HepG2 (cell line): ENCODE data around the gene H2AZ2. TPM values are rescaled to one million over a fixed set of nuclear protein-coding genes. Genes with fewer than 3 reads are reported as not detected.
A peak's percentile ranks its signal among the peaks of the same experiment; 100 is the strongest.

Experiments
- CEBPG ChIP-seq: IDR thresholded peaks from 2 replicates; pipeline ENCODE4 v1.6.1; 2016
- FIP1L1 ChIP-seq: fragments of 200-400 bp; formaldehyde crosslinking; IDR thresholded peaks from 2 replicates; pipeline ENCODE4 v1.6.1; 2018; ENCODE audit warnings: low read depth, mild to moderate bottlenecking, low read length, moderate library complexity, borderline replicate concordance; ENCODE audit not compliant: insufficient read depth
- FOSL2 ChIP-seq: sonication (generic); formaldehyde crosslinking; IDR thresholded peaks from 2 replicates; pipeline ENCODE4 v1.4.0; 2020; ENCODE audit warnings: missing genetic modification reagents
- FOXP1 ChIP-seq, 2 experiments: fragments of 450-650 bp in 1 of 2; IDR thresholded peaks; 2 replicates each; pipeline ENCODE4 v1.6.1; 2017 to 2018; ENCODE audit warnings: antibody characterized with exemption in 1 of 2
- IRF2 ChIP-seq: IDR thresholded peaks from 2 replicates; pipeline ENCODE4 v1.6.1; 2018; ENCODE audit warnings: missing genetic modification reagents, missing compliant biosample characterization
- KDM2A ChIP-seq: sonication (generic); formaldehyde crosslinking; IDR thresholded peaks from 2 replicates; pipeline ENCODE4 v1.4.0; 2020; ENCODE audit warnings: low read depth, missing genetic modification reagents, borderline replicate concordance
- MEIS2 ChIP-seq: sonication (generic); formaldehyde crosslinking; IDR thresholded peaks from 2 replicates; pipeline ENCODE4 v1.9.0; 2021; ENCODE audit warnings: mild to moderate bottlenecking, missing genetic modification reagents
- NFKBIZ ChIP-seq: IDR thresholded peaks from 2 replicates; pipeline ENCODE4 v1.6.1; 2018; ENCODE audit warnings: missing genetic modification reagents, missing compliant biosample characterization
- NR2F6 ChIP-seq, 2 experiments: IDR thresholded peaks; 2 replicates each; pipeline ENCODE4 v1.6.1; 2016; ENCODE audit warnings: antibody characterized with exemption in 1 of 2, mild to moderate bottlenecking in 1 of 2
- RARA ChIP-seq: IDR thresholded peaks from 2 replicates; pipeline ENCODE4 v1.6.1; 2016; ENCODE audit warnings: missing genetic modification reagents, missing compliant biosample characterization
- RXRB ChIP-seq: IDR thresholded peaks from 2 replicates; pipeline ENCODE4 v1.6.1; 2016; ENCODE audit warnings: borderline replicate concordance, missing genetic modification reagents, missing compliant biosample characterization
- ZFX ChIP-seq: sonication (generic); formaldehyde crosslinking; IDR thresholded peaks from 2 replicates; pipeline ENCODE4 v1.4.0; 2020; ENCODE audit warnings: mild to moderate bottlenecking, low read depth, missing genetic modification reagents, moderate library complexity
- ZFY ChIP-seq: sonication (generic); formaldehyde crosslinking; IDR thresholded peaks from 2 replicates; pipeline ENCODE4 v1.4.0; 2020; ENCODE audit warnings: missing genetic modification reagents
- ZNF383 ChIP-seq: sonication (generic); formaldehyde crosslinking; IDR thresholded peaks from 2 replicates; pipeline ENCODE4 v1.4.0; 2020; ENCODE audit warnings: missing genetic modification reagents, mild to moderate bottlenecking, borderline replicate concordance
- ZNF761 ChIP-seq: sonication (generic); formaldehyde crosslinking; conservative IDR thresholded peaks from 2 replicates; pipeline ENCODE4 v1.4.0; 2020; ENCODE audit warnings: mild to moderate bottlenecking, missing genetic modification reagents
- polyA plus RNA-seq, 8 experiments: library from polyadenylated mRNA; depleted of rRNA in 3 of 8; stranded (reverse) in 7 of 8; unstranded in 1 of 8; fragments of >200 nt; fragmentation: Illumina TruSeq in 4 of 8; extraction: Trizol in 4 of 8; gene quantifications; 2 replicates each; pipeline versions ENCODE4 v1.2.1 to v1.2.3, GENCODE V29; 2011 to 2016; ENCODE audit warnings: low read depth in 4 of 8, missing spikeins in 1 of 8, mixed read lengths in 1 of 8; ENCODE audit not compliant: insufficient read depth in 1 of 8
- total RNA-seq, 5 experiments: library from RNA; depleted of rRNA; stranded (reverse); fragments of >200 nt; fragmentation: Illumina TruSeq; extraction: Trizol; gene quantifications; 2 replicates each; pipeline ENCODE4 v1.2.3, GENCODE V29; 2016; ENCODE audit warnings: low read depth in 1 of 5
- TF ChIP-seq, protein P1 (sequence below): sonication (generic); formaldehyde crosslinking; IDR thresholded peaks from 2 replicates; pipeline ENCODE4 v1.5.1; 2020; ENCODE audit warnings: missing genetic modification reagents, mild to moderate bottlenecking, borderline replicate concordance
- TF ChIP-seq, protein P2 (sequence below): sonication (generic); formaldehyde crosslinking; IDR thresholded peaks from 2 replicates; pipeline ENCODE4 v1.8.0; 2022; ENCODE audit warnings: missing genetic modification reagents, mild to moderate bottlenecking, borderline replicate concordance
- TF ChIP-seq, protein P3 (sequence below): sonication (generic); formaldehyde crosslinking; IDR thresholded peaks from 2 replicates; pipeline ENCODE4 v1.4.0; 2020; ENCODE audit warnings: missing genetic modification reagents
- TF ChIP-seq, protein P4 (sequence below): sonication (generic); formaldehyde crosslinking; conservative IDR thresholded peaks from 2 replicates; pipeline ENCODE4 v1.4.0; 2020; ENCODE audit warnings: mild to moderate bottlenecking, missing genetic modification reagents, moderate library complexity
- TF ChIP-seq, protein P5 (sequence below): sonication (generic); formaldehyde crosslinking; IDR thresholded peaks from 2 replicates; pipeline ENCODE4 v1.4.0; 2020; ENCODE audit warnings: missing genetic modification reagents, mild to moderate bottlenecking, borderline replicate concordance

H2AZ2 gene
- total and polyA plus RNA-seq, 2 of the 13 experiments (the other 11 are each of a cell fraction or from before 2014, with no cell fraction given) = 121 to 223 TPM

DNA sequence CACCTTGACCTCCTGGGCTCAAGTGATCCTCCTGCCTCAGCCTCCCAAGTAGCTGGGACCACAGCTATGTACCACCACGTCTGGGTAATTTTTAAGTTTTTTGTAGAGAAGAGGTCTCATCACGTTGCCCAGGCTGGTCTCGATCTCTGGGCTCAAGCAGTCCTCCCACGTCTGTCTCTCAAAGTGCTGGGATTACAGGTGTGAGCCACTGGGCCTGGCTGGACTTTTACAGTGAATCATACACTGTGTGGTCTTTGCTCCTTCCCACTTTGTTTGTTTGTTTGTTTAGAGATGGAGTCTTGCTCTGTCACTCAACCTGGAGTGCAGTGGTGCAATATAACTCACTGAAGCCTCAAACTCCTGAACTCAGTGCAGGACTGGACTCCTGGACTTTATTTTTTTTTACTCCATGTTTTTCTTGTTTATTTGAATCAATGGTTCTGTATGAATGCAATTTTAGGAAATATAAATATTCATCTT, 38.9 kb downstream of the H2AZ2 start (continued):
- TF ChIP-seq, protein P1, sequence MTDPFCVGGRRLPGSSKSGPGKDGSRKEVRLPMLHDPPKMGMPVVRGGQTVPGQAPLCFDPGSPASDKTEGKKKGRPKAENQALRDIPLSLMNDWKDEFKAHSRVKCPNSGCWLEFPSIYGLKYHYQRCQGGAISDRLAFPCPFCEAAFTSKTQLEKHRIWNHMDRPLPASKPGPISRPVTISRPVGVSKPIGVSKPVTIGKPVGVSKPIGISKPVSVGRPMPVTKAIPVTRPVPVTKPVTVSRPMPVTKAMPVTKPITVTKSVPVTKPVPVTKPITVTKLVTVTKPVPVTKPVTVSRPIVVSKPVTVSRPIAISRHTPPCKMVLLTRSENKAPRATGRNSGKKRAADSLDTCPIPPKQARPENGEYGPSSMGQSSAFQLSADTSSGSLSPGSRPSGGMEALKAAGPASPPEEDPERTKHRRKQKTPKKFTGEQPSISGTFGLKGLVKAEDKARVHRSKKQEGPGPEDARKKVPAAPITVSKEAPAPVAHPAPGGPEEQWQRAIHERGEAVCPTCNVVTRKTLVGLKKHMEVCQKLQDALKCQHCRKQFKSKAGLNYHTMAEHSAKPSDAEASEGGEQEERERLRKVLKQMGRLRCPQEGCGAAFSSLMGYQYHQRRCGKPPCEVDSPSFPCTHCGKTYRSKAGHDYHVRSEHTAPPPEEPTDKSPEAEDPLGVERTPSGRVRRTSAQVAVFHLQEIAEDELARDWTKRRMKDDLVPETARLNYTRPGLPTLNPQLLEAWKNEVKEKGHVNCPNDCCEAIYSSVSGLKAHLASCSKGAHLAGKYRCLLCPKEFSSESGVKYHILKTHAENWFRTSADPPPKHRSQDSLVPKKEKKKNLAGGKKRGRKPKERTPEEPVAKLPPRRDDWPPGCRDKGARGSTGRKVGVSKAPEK (CRISPR knock-in tag) = 0 out of 2 replicates have a peak, but pooled peaks have one; percentile 38
- peak; percentile 41; the same call in 1 of the 2 replicates for TF ChIP-seq RXRB (CRISPR knock-in tag)
- peak; percentile 20; the same call in 1 of the 2 replicates for TF ChIP-seq KDM2A (CRISPR knock-in tag)
- TF ChIP-seq, protein P2, sequence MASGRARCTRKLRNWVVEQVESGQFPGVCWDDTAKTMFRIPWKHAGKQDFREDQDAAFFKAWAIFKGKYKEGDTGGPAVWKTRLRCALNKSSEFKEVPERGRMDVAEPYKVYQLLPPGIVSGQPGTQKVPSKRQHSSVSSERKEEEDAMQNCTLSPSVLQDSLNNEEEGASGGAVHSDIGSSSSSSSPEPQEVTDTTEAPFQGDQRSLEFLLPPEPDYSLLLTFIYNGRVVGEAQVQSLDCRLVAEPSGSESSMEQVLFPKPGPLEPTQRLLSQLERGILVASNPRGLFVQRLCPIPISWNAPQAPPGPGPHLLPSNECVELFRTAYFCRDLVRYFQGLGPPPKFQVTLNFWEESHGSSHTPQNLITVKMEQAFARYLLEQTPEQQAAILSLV (CRISPR knock-in tag) = no peak
- peak; percentile 84 for TF ChIP-seq CEBPG
- TF ChIP-seq ZNF383 = no peak
- no peak for TF ChIP-seq FIP1L1
- no peak for TF ChIP-seq NR2F6 (IDR thresholded peaks at IDR 0.05)
- no peak for TF ChIP-seq NR2F6 (CRISPR knock-in tag; IDR thresholded peaks at IDR 0.05)
- TF ChIP-seq NFKBIZ (CRISPR knock-in tag) = no peak
- TF ChIP-seq IRF2 = peak; percentile 47; the same call in 1 of the 2 replicates
- peak; percentile 22; the same call in 1 of the 2 replicates for TF ChIP-seq ZFY (CRISPR knock-in tag)
- TF ChIP-seq, protein P3, sequence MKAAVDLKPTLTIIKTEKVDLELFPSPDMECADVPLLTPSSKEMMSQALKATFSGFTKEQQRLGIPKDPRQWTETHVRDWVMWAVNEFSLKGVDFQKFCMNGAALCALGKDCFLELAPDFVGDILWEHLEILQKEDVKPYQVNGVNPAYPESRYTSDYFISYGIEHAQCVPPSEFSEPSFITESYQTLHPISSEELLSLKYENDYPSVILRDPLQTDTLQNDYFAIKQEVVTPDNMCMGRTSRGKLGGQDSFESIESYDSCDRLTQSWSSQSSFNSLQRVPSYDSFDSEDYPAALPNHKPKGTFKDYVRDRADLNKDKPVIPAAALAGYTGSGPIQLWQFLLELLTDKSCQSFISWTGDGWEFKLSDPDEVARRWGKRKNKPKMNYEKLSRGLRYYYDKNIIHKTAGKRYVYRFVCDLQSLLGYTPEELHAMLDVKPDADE = no peak
- TF ChIP-seq, protein P4, sequence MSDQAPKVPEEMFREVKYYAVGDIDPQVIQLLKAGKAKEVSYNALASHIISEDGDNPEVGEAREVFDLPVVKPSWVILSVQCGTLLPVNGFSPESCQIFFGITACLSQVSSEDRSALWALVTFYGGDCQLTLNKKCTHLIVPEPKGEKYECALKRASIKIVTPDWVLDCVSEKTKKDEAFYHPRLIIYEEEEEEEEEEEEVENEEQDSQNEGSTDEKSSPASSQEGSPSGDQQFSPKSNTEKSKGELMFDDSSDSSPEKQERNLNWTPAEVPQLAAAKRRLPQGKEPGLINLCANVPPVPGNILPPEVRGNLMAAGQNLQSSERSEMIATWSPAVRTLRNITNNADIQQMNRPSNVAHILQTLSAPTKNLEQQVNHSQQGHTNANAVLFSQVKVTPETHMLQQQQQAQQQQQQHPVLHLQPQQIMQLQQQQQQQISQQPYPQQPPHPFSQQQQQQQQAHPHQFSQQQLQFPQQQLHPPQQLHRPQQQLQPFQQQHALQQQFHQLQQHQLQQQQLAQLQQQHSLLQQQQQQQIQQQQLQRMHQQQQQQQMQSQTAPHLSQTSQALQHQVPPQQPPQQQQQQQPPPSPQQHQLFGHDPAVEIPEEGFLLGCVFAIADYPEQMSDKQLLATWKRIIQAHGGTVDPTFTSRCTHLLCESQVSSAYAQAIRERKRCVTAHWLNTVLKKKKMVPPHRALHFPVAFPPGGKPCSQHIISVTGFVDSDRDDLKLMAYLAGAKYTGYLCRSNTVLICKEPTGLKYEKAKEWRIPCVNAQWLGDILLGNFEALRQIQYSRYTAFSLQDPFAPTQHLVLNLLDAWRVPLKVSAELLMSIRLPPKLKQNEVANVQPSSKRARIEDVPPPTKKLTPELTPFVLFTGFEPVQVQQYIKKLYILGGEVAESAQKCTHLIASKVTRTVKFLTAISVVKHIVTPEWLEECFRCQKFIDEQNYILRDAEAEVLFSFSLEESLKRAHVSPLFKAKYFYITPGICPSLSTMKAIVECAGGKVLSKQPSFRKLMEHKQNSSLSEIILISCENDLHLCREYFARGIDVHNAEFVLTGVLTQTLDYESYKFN (CRISPR knock-in tag) = peak; percentile 78
- TF ChIP-seq RARA (CRISPR knock-in tag) = peak; percentile 57
- no peak for TF ChIP-seq ZNF761 (CRISPR knock-in tag)
- peak; percentile 93 for TF ChIP-seq FOSL2 (CRISPR knock-in tag)
- TF ChIP-seq, protein P5, sequence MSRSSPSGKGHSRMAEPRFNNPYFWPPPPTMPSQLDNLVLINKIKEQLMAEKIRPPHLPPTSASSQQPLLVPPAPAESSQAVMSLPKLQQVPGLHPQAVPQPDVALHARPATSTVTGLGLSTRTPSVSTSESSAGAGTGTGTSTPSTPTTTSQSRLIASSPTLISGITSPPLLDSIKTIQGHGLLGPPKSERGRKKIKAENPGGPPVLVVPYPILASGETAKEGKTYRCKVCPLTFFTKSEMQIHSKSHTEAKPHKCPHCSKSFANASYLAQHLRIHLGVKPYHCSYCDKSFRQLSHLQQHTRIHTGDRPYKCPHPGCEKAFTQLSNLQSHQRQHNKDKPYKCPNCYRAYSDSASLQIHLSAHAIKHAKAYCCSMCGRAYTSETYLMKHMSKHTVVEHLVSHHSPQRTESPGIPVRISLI = peak; percentile 13; the same call in 1 of the 2 replicates
- TF ChIP-seq ZFX (CRISPR knock-in tag) = peak; percentile 48; the same call in 1 of the 2 replicates
- TF ChIP-seq MEIS2 (CRISPR knock-in tag) = 0 out of 2 replicates have a peak, but pooled peaks have one; percentile 18
- peak; percentile 92 for TF ChIP-seq FOXP1 (IDR thresholded peaks at IDR 0.05)
- peak; percentile 97 for TF ChIP-seq FOXP1 (CRISPR knock-in tag; IDR thresholded peaks at IDR 0.05)
